CD8-positive, alpha-beta memory T cell (primary cell): ENCODE results near the gene MUC5B. TPM values are rescaled to one million over a fixed set of nuclear protein-coding genes. Genes with fewer than 3 reads are reported as not detected.

ENCODE experiments used
- CTCF ChIA-PET: fragments of 350-600 bp; sonication (Branson Sonifier 250); formaldehyde crosslinking; loops from one replicate; lab custom pipeline; 2021; ENCODE audit warnings: antibody characterized with exemption; lab: Charles Lee
- POLR2A ChIA-PET: fragments of 350-600 bp; sonication (Branson Sonifier 250); formaldehyde crosslinking; loops from one replicate; lab custom pipeline; 2021; ENCODE audit warnings: antibody characterized with exemption; lab: Charles Lee
- DNase-seq, 5 donors: peaks; one replicate each; pipeline versions ENCODE4 v3.0.0 to v3.0.0-alpha.2; 2020 to 2022; ENCODE audit warnings: mixed read lengths in 1 of 5
- H3K27ac ChIP-seq: one replicate; pipeline ENCODE4 v1.7.0; 2013; ENCODE audit warnings: low read depth, mild to moderate bottlenecking, low read length, moderate library complexity
- H3K27me3 ChIP-seq: 2 replicates; pipeline ENCODE4 v1.7.0; 2013; ENCODE audit warnings: low read length, mild to moderate bottlenecking; ENCODE audit not compliant: insufficient read depth, poor library complexity, severe bottlenecking
- H3K36me3 ChIP-seq: 2 replicates; pipeline ENCODE4 v1.7.0; 2013; ENCODE audit warnings: mild to moderate bottlenecking, low read length, moderate library complexity; ENCODE audit not compliant: insufficient read depth
- H3K4me1 ChIP-seq: 2 replicates; pipeline ENCODE4 v1.7.0; 2013; ENCODE audit warnings: mild to moderate bottlenecking, low read length, moderate library complexity; ENCODE audit not compliant: insufficient read depth
- H3K4me3 ChIP-seq: 2 replicates; pipeline ENCODE4 v1.7.0; 2013; ENCODE audit warnings: mild to moderate bottlenecking, low read length
- H3K9me3 ChIP-seq: 2 replicates; pipeline ENCODE4 v1.7.0; 2013; ENCODE audit warnings: mild to moderate bottlenecking, low read length
- H3K27ac Mint-ChIP-seq, 8 donors: one replicate each; pipeline ENCODE4 v1.8.0; 2020 to 2021; ENCODE audit warnings: mixed read lengths in 8 of 8, mild to moderate bottlenecking in 6 of 8, inconsistent platforms in 3 of 8, moderate library complexity in 3 of 8
- H3K27me3 Mint-ChIP-seq, 2 donors: one replicate each; pipeline ENCODE4 v1.8.0; 2020 to 2021; ENCODE audit warnings: mixed read lengths in 2 of 2, mild to moderate bottlenecking in 1 of 2, moderate library complexity in 1 of 2
- H3K36me3 Mint-ChIP-seq, 3 donors: one replicate each; pipeline ENCODE4 v1.8.0; 2020 to 2021; ENCODE audit warnings: mixed read lengths in 3 of 3, inconsistent platforms in 1 of 3, mild to moderate bottlenecking in 1 of 3
- H3K4me1 Mint-ChIP-seq, 3 donors: one replicate each; pipeline ENCODE4 v1.8.0; 2020 to 2021; ENCODE audit warnings: mixed read lengths in 3 of 3, inconsistent platforms in 1 of 3, mild to moderate bottlenecking in 1 of 3
- H3K4me3 Mint-ChIP-seq, 7 donors: one replicate each; pipeline ENCODE4 v1.8.0; 2020 to 2021; ENCODE audit warnings: mixed read lengths in 7 of 7, mild to moderate bottlenecking in 6 of 7, moderate library complexity in 4 of 7, inconsistent platforms in 2 of 7
- H3K9me3 Mint-ChIP-seq, 5 donors: one replicate each; pipeline ENCODE4 v1.8.0; 2020 to 2022; ENCODE audit warnings: mixed read lengths in 5 of 5, mild to moderate bottlenecking in 3 of 5, moderate library complexity in 2 of 5, inconsistent platforms in 1 of 5
- polyA plus RNA-seq: library from polyadenylated mRNA; unstranded; fragments of 300-500 nt; fragmentation: Illumina TruSeq; gene quantifications from one replicate; pipeline ENCODE4 v1.2.3, GENCODE V29; 2021
- total RNA-seq, 2 experiments: library from RNA; stranded (reverse); gene quantifications; one replicate each; pipeline ENCODE4 v1.2.3, GENCODE V29; 2021

Gene MUC5B
- total and polyA plus RNA-seq, 3 experiments from 2014 or later, result not detected

DNA sequence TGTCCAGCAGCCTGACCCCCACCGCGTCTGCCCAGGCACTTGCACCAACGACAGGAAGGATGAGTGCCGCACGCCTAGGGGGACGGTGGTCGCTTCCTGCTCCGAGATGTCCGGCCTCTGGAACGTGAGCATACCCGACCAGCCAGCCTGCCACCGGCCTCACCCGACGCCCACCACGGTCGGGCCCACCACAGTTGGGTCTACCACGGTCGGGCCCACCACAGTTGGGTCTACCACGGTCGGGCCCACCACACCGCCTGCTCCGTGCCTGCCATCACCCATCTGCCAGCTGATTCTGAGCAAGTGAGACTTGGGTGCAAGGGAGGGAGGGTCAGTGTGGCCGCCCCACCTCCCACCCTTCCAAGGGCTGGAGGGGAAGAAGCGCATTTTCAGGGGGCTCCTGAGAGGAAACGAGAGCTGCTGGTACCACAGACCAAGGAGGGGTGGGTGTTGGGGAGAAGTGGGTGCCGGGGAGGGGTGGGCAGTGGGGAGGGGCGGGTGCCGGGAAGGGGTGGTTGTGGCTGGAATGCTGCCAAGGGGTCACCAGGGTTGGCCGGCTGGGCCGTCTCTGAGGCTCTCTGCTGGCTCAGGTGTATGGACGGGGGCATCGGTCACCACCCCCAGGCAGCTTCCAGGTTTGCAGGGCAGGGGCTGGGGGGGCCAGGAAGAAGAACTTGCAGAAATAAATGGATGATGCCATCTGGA, 27.7 kb upstream of the MUC5B start:
- Histone ChIP-seq H3K4me1 (no peaks in the 10 kb centered on the region), H3K36me3 (no peaks in the 10 kb centered on the region), H3K27ac (no peak overlapping the region), H3K27me3 (no peaks in the 10 kb centered on the region), H3K4me3 (no peak overlapping the region), H3K9me3 (no peaks in the 10 kb centered on the region)
- peak in 1 of 5 donors; percentile 43 for DNase-seq
- Mint-ChIP-seq H3K9me3 (no peaks in the 10 kb centered on the region), H3K27me3 (peaks cover 0 to 2% of the 10 kb centered on the region in 2 donors), H3K4me1 (no peaks in the 10 kb centered on the region), H3K4me3 (no peak overlapping the region), H3K27ac (no peak overlapping the region), H3K36me3 (no peaks in the 10 kb centered on the region)
- ChIA-PET POLR2A (no interaction called here), CTCF (no interaction called here)

GRCh38 chr11:1195682-1196515, 27.0 kb upstream of the MUC5B start:
- Histone ChIP-seq H3K4me1 (no peaks in the 10 kb centered on the region), H3K27me3 (no peaks in the 10 kb centered on the region), H3K4me3 (no peak overlapping the region), H3K36me3 (no peaks in the 10 kb centered on the region), H3K9me3 (no peaks in the 10 kb centered on the region), H3K27ac (no peak overlapping the region)
- H3K36me3 Mint-ChIP-seq, result no peaks in the 10 kb centered on the region
- H3K9me3 Mint-ChIP-seq, result no peaks in the 10 kb centered on the region
- ChIA-PET CTCF (no interaction called here), POLR2A (no interaction called here)
- H3K4me3 Mint-ChIP-seq, result no peak overlapping the region
- no peak overlapping the region for H3K27ac Mint-ChIP-seq
- H3K4me1 Mint-ChIP-seq, result no peaks in the 10 kb centered on the region
- H3K27me3 Mint-ChIP-seq, result peaks cover 0 to 2% of the 10 kb centered on the region in 2 donors
- peak in 1 of 5 donors; percentile 42 for DNase-seq

GRCh38 chr11:1196516-1197391, 26.1 kb upstream of the MUC5B start:
- no peaks in the 10 kb centered on the region for H3K9me3 ChIP-seq
- POLR2A ChIA-PET, result no interaction called here
- CTCF ChIA-PET, result no interaction called here
- Mint-ChIP-seq H3K36me3 (no peaks in the 10 kb centered on the region), H3K9me3 (no peaks in the 10 kb centered on the region), H3K4me1 (no peaks in the 10 kb centered on the region), H3K27ac (no peak overlapping the region), H3K27me3 (peaks cover 0 to 2% of the 10 kb centered on the region in 2 donors), H3K4me3 (no peak overlapping the region)
- H3K27me3 ChIP-seq, result no peaks in the 10 kb centered on the region
- no peak overlapping the region for H3K27ac ChIP-seq
- no peaks in the 10 kb centered on the region for H3K4me1 ChIP-seq
- DNase-seq, result no peak
- no peak overlapping the region for H3K4me3 ChIP-seq
- no peaks in the 10 kb centered on the region for H3K36me3 ChIP-seq

GRCh38 chr11:1197431-1197885, 25.4 kb upstream of the MUC5B start:
- ChIA-PET POLR2A (no interaction called here), CTCF (no interaction called here)
- Histone ChIP-seq H3K27ac (no peak overlapping the region), H3K9me3 (no peaks in the 10 kb centered on the region), H3K36me3 (no peaks in the 10 kb centered on the region), H3K4me1 (no peaks in the 10 kb centered on the region), H3K27me3 (no peaks in the 10 kb centered on the region), H3K4me3 (no peak overlapping the region)
- Mint-ChIP-seq H3K9me3 (no peaks in the 10 kb centered on the region), H3K4me1 (no peaks in the 10 kb centered on the region), H3K36me3 (no peaks in the 10 kb centered on the region), H3K4me3 (no peak overlapping the region), H3K27ac (no peak overlapping the region), H3K27me3 (peaks cover 0 to 2% of the 10 kb centered on the region in 2 donors)
- no peak for DNase-seq

DNA sequence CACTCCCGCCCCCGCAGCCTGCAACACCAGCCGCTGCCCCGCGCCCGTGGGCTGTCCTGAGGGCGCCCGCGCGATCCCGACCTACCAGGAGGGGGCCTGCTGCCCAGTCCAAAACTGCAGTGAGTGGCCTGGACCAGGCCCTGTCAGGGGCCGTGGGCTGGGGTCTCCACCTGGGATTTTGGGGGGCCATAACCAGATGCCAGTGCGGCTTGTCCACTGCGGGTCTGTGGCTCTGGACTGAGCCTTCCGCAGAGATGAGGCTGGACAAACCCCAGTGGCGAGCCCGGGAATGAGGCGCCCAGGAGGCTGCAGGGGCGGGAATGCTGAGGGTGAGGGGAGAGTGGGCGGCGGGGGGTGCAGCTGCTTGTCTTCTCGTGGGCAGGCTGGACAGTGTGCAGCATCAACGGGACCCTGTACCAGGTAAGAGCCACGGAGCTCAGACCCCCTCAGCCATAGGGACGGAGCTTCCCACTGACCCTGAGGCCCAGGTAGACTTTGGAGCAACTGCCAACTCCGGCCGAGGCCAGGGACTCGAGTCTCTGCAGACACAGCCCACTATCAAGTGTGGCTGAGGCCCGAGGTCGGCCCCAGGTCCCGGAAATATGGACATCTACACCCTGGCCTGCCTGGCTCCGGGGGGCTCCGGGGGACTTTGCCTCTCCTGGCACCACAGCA, 24.8 kb upstream of the MUC5B start:
- peak in 1 of 5 donors; percentile 46 for DNase-seq
- Histone ChIP-seq H3K4me1 (no peaks in the 10 kb centered on the region), H3K27ac (no peak overlapping the region), H3K27me3 (no peaks in the 10 kb centered on the region), H3K4me3 (no peak overlapping the region), H3K9me3 (no peaks in the 10 kb centered on the region), H3K36me3 (no peaks in the 10 kb centered on the region)
- CTCF ChIA-PET, result no interaction called here
- H3K27ac Mint-ChIP-seq, result no peak overlapping the region
- H3K36me3 Mint-ChIP-seq, result no peaks in the 10 kb centered on the region
- H3K4me3 Mint-ChIP-seq, result no peak overlapping the region
- H3K4me1 Mint-ChIP-seq, result no peaks in the 10 kb centered on the region
- POLR2A ChIA-PET, result no interaction called here
- H3K27me3 Mint-ChIP-seq, result peaks cover 0 to 2% of the 10 kb centered on the region in 2 donors
- H3K9me3 Mint-ChIP-seq, result no peaks in the 10 kb centered on the region

DNA sequence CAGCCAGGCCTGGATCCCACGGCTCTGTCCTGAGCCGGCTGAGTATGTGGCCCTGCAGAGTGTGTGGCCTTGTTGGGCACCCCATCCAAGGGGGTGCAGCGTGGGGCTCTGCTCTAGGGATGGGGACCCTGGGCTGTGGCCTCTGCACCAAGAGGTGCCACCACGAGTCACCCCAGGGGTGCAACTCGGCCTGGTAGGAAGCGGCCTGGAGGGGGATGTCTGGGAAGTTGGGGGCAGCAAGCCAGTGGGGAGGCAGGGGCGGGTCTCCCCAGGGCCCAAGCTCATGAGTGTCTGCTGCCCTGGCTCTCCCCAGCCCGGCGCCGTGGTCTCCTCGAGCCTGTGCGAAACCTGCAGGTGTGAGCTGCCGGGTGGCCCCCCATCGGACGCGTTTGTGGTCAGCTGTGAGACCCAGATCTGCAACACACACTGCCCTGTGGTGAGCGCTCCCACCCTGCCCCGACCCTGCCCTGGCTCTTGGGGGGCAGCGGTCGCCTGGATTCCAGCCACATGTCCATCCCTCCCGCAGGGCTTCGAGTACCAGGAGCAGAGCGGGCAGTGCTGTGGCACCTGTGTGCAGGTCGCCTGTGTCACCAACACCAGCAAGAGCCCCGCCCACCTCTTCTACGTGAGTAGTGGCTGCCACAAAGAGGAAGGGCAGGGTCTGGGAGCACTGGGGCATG, 24.2 kb upstream of the MUC5B start:
- H3K9me3 ChIP-seq, result no peaks in the 10 kb centered on the region
- Mint-ChIP-seq H3K36me3 (no peaks in the 10 kb centered on the region), H3K9me3 (no peaks in the 10 kb centered on the region), H3K4me1 (no peaks in the 10 kb centered on the region), H3K27ac (no peak overlapping the region), H3K4me3 (no peak overlapping the region), H3K27me3 (peaks cover 0 to 2% of the 10 kb centered on the region in 2 donors)
- H3K4me1 ChIP-seq, result no peaks in the 10 kb centered on the region
- no peak overlapping the region for H3K27ac ChIP-seq
- ChIA-PET POLR2A (no interaction called here), CTCF (no interaction called here)
- H3K36me3 ChIP-seq, result no peaks in the 10 kb centered on the region
- no peaks in the 10 kb centered on the region for H3K27me3 ChIP-seq
- H3K4me3 ChIP-seq, result no peak overlapping the region
- DNase-seq, result peak in 1 of 5 donors; percentile 38

GRCh38 chr11:1199241-1199750, 23.6 kb upstream of the MUC5B start:
- Histone ChIP-seq H3K36me3 (no peaks in the 10 kb centered on the region), H3K4me3 (no peak overlapping the region), H3K27ac (no peak overlapping the region), H3K4me1 (no peaks in the 10 kb centered on the region), H3K27me3 (no peaks in the 10 kb centered on the region), H3K9me3 (no peaks in the 10 kb centered on the region)
- ChIA-PET CTCF (interaction anchor here (1.7 kb wide), 1 partner anchor 376 kb away, joined by 4 read pairs; no protein-coding TSS in a partner anchor), POLR2A (no interaction called here)
- peak in 1 of 5 donors; percentile 39 for DNase-seq
- no peaks in the 10 kb centered on the region for H3K4me1 Mint-ChIP-seq
- H3K27ac Mint-ChIP-seq, result no peak overlapping the region
- peaks cover 0 to 2% of the 10 kb centered on the region in 2 donors for H3K27me3 Mint-ChIP-seq
- H3K36me3 Mint-ChIP-seq, result no peaks in the 10 kb centered on the region
- no peak overlapping the region for H3K4me3 Mint-ChIP-seq
- no peaks in the 10 kb centered on the region for H3K9me3 Mint-ChIP-seq
